ENCODE data around the gene CTF1.
"Not testable (repeated sequence)": the region's sequence is repeated elsewhere in the genome, so short reads cannot be mapped to it uniquely, and the experiment has no call there.

CTF1 gene, protein sequence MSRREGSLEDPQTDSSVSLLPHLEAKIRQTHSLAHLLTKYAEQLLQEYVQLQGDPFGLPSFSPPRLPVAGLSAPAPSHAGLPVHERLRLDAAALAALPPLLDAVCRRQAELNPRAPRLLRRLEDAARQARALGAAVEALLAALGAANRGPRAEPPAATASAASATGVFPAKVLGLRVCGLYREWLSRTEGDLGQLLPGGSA

DNA sequence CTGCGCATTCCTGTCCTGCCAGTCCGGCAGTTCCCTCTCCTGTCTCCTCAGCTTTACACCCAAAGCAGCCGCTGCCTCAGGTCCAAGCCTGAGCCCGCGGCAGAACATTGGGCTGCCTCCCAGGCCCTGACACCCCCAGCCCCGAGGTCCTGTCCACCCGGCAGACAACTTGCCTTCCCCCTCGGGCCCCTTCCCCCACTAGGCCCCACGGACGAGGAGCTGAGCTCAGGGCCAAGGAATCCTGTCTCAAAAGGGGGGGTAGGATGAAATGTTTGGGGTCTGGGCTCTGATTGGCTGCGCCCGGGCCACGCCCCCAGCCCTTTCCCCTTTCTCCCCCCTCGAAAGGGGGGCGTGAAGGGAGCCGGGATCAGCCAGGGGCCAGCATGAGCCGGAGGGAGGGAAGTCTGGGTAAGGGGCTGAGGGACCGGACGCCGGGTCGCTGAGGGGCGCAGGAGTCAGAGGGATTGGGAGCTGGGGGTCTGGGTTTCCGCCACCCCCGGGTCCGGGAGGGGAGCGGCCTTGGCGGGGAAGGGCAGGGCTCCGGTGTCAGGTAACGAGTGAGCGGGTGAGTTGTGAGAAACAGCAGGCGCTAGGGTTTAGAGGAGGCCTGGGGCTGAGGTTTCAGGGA, at the start of gene CTF1:
CTF1 (plus strand) TSS at position 354 of the 628 bp plus-strand sequence; CDS start at position 384, 30 bp downstream.
- peak; percentile 37 for DNase-seq (ENCODE audit: low read depth)
- peak within 1 kb of the TSS; percentile 57 for H3K4me3 ChIP-seq (ENCODE audit: low read length)
- no peak for TF ChIP-seq CTCF (conservative IDR thresholded peaks at IDR 0.05; ENCODE audit: low read depth, low read length)

GRCh38 chr16:30846649-30847402, 49.6 kb upstream of the CTF1 start:
- TF ChIP-seq CTCF (conservative IDR thresholded peaks at IDR 0.05; ENCODE audit: low read depth, low read length): no peak
- no peak overlapping the region for H3K4me3 ChIP-seq (ENCODE audit: low read length)
- no peak for DNase-seq (ENCODE audit: low read depth)

GRCh38 chr16:30850246-30850645, 46.2 kb upstream of the CTF1 start:
- TF ChIP-seq CTCF (conservative IDR thresholded peaks at IDR 0.05; ENCODE audit: low read depth, low read length): no peak
- H3K4me3 ChIP-seq (ENCODE audit: low read length): no peak overlapping the region
- DNase-seq (ENCODE audit: low read depth): no peak

DNA sequence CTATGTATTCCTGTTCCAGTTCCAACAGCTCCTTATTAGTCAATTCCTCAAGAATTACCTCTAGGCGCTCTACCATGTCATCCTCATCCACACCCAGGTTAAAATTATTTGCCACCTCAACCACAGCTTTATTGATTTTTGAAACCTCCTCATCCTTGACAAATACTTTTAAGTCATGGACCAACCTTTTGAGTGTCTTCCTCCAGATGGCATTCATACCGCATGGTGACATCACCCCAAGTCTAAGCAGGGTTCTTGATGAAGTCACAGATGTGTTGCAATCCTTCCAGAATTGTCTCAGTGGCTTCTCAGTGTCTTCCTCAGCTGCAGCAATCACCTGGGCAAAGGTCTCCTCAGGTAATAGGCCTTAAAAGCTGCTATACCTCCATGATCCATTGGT, 42.7 kb upstream of the CTF1 start:
- TF ChIP-seq CTCF (conservative IDR thresholded peaks at IDR 0.05; ENCODE audit: low read depth, low read length): no peak
- no peak for DNase-seq (ENCODE audit: low read depth)
- H3K4me3 ChIP-seq (ENCODE audit: low read length): no peak overlapping the region

- no peak for DNase-seq (ENCODE audit: low read depth)
- H3K4me3 ChIP-seq (ENCODE audit: low read length): no peak overlapping the region
- no peak for TF ChIP-seq CTCF (conservative IDR thresholded peaks at IDR 0.05; ENCODE audit: low read depth, low read length)
Measured at GRCh38 chr16:30858111-30858495, 38.3 kb upstream of the CTF1 start.

DNA sequence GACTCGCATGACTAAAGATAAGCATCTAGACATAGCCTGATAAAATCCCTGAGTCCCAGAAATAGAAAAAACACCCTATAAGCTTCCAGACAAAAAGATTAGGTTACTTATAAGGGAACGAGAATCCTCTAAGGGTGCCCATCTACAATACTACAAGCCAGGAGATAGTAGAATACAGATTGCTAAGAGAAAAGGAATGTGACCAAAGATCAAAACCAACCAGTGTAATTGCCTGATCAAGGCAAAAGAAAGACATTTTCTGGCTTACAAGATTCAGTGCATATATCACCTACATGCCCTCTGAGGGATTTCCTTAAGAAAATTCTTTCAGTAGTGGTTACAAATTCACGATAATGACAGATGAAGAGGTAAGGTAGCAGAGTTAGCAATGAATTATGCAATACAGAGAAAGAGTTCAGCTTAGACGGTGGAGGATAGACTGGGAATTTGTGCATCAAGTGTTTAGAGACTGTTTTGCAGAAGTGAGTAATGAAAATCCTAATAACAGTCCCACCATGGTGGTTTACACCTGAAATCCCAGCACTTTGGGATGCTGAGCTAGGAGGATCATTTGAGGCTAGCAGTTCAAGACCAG, 37.5 kb upstream of the CTF1 start:
- no peak for DNase-seq (ENCODE audit: low read depth)
- no peak for TF ChIP-seq CTCF (conservative IDR thresholded peaks at IDR 0.05; ENCODE audit: low read depth, low read length)
- H3K4me3 ChIP-seq (ENCODE audit: low read length): no peak overlapping the region

GRCh38 chr16:30860729-30861128, 35.7 kb upstream of the CTF1 start:
- H3K4me3 ChIP-seq (ENCODE audit: low read length); DNase-seq (ENCODE audit: low read depth): not testable (repeated sequence)

GRCh38 chr16:30863178-30863577, 33.2 kb upstream of the CTF1 start:
- not testable (repeated sequence) for DNase-seq (ENCODE audit: low read depth)

More at GRCh38 chr16:30863178-30863577, 33.2 kb upstream of the CTF1 start:
- H3K4me3 ChIP-seq (ENCODE audit: low read length): not testable (repeated sequence)
